ENCODE measurements around the gene SEMA4G. TPM values are rescaled to one million over a fixed set of nuclear protein-coding genes. Genes with fewer than 3 reads are reported as not detected.

Gene SEMA4G
- polyA plus RNA-seq, 1 donor from 2014 or later: 1.7 TPM

- H3K27ac ChIP-seq (ENCODE audit: low read length): no peak overlapping the region
Measured at GRCh38 chr10:101005361-101005760, 36.1 kb downstream of the SEMA4G start.

DNA sequence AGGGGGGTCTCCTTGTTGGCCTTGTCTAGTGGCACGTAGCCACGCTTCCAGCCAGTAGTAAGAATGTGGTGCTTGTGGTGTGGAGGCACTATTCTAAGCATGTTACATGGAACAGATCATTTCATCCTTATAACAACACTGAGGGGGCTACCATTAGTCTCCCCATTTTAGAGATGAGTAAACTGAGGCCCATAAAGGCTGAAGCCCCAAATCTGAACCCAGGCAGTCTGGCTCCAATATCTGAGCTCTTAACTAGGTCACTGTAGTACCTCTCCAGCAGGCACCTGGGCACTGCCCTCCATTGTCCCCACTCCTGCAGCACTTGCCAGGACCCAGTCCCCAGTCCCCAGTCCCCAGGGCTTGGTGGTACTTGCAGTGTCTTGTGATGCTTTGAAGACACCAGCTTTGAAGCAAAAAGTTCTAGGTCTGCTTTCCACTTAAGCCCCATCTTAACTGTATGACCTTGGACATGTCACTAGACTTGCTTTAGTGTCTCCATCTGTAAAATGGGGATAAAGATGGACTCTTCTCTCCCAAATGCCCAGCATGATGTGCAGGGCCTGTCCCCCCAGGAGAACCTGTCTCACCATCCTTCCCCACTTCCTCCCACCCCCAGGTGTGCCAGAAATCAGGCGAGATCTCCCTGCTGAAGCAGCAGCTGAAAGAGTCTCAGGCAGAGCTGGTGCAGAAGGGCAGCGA, 36.7 kb downstream of the SEMA4G start:
- H3K9me2 ChIP-seq (ENCODE audit: insufficient read depth, low read length): no peaks in the 10 kb centered on the region

More at GRCh38 chr10:101005361-101005760, 36.1 kb downstream of the SEMA4G start:
- Histone ChIP-seq H3K36me3 (ENCODE audit: insufficient read depth, low read length) (no peaks in the 10 kb centered on the region), H3K9ac (ENCODE audit: low read length) (no peak overlapping the region), H2AFZ (ENCODE audit: low read depth, low read length) (no peak overlapping the region), H3K4me2 (ENCODE audit: low read length) (no peak overlapping the region), H3K27me3 (ENCODE audit: insufficient read depth, low read depth, low read length) (no peaks in the 10 kb centered on the region), H3K4me3 (ENCODE audit: low read length) (no peak overlapping the region), H3K9me2 (ENCODE audit: insufficient read depth, low read length) (no peaks in the 10 kb centered on the region), H4K20me1 (ENCODE audit: insufficient read depth) (no peaks in the 10 kb centered on the region), H3K79me2 (replicated peaks; ENCODE audit: insufficient read depth, low read length) (peaks cover 16% of the 10 kb centered on the region), H3F3A (ENCODE audit: insufficient read depth, low read length, poor library complexity, severe bottlenecking) (no peaks in the 10 kb centered on the region), H3K9me3 (ENCODE audit: low read length) (no peaks in the 10 kb centered on the region)
- no peak for TF ChIP-seq RAD21 (conservative IDR thresholded peaks at IDR 0.05)
- no peak for TF ChIP-seq EZH2 (IDR thresholded peaks at IDR 0.05; ENCODE audit: borderline replicate concordance, insufficient read depth, low read length, poor library complexity, severe bottlenecking)
- TF ChIP-seq MXI1 (conservative IDR thresholded peaks at IDR 0.05; ENCODE audit: poor library complexity, severe bottlenecking): no peak
- TF ChIP-seq EP300 (conservative IDR thresholded peaks at IDR 0.05; ENCODE audit: poor library complexity, severe bottlenecking): no peak
- TF ChIP-seq SMC3 (conservative IDR thresholded peaks at IDR 0.05; ENCODE audit: poor library complexity): no peak
- TF ChIP-seq, protein P1, sequence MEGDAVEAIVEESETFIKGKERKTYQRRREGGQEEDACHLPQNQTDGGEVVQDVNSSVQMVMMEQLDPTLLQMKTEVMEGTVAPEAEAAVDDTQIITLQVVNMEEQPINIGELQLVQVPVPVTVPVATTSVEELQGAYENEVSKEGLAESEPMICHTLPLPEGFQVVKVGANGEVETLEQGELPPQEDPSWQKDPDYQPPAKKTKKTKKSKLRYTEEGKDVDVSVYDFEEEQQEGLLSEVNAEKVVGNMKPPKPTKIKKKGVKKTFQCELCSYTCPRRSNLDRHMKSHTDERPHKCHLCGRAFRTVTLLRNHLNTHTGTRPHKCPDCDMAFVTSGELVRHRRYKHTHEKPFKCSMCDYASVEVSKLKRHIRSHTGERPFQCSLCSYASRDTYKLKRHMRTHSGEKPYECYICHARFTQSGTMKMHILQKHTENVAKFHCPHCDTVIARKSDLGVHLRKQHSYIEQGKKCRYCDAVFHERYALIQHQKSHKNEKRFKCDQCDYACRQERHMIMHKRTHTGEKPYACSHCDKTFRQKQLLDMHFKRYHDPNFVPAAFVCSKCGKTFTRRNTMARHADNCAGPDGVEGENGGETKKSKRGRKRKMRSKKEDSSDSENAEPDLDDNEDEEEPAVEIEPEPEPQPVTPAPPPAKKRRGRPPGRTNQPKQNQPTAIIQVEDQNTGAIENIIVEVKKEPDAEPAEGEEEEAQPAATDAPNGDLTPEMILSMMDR (IDR thresholded peaks at IDR 0.05; ENCODE audit: poor library complexity, severe bottlenecking): no peak

More for the DNA sequence above, 36.7 kb downstream of the SEMA4G start:
- Histone ChIP-seq H3K27ac (ENCODE audit: low read length) (no peak overlapping the region), H4K20me1 (ENCODE audit: insufficient read depth) (no peaks in the 10 kb centered on the region), H3F3A (ENCODE audit: insufficient read depth, low read length, poor library complexity, severe bottlenecking) (no peaks in the 10 kb centered on the region), H3K4me2 (ENCODE audit: low read length) (no peak overlapping the region), H3K27me3 (ENCODE audit: insufficient read depth, low read depth, low read length) (no peaks in the 10 kb centered on the region), H3K9ac (ENCODE audit: low read length) (no peak overlapping the region), H3K9me3 (ENCODE audit: low read length) (no peaks in the 10 kb centered on the region), H3K4me3 (ENCODE audit: low read length) (no peak overlapping the region), H2AFZ (ENCODE audit: low read depth, low read length) (no peak overlapping the region), H3K79me2 (replicated peaks; ENCODE audit: insufficient read depth, low read length) (peaks cover 10% of the 10 kb centered on the region), H3K36me3 (ENCODE audit: insufficient read depth, low read length) (no peaks in the 10 kb centered on the region)
- TF ChIP-seq REST (IDR thresholded peaks at IDR 0.05; ENCODE audit: borderline replicate concordance) (no peak), TAF1 (IDR thresholded peaks at IDR 0.05; ENCODE audit: low read depth) (no peak), RAD21 (conservative IDR thresholded peaks at IDR 0.05) (no peak), POLR2AphosphoS5 (IDR thresholded peaks at IDR 0.05) (no peak), SMC3 (conservative IDR thresholded peaks at IDR 0.05; ENCODE audit: poor library complexity) (no peak), EZH2 (IDR thresholded peaks at IDR 0.05; ENCODE audit: borderline replicate concordance, insufficient read depth, low read length, poor library complexity, severe bottlenecking) (no peak), MXI1 (conservative IDR thresholded peaks at IDR 0.05; ENCODE audit: poor library complexity, severe bottlenecking) (no peak), EP300 (conservative IDR thresholded peaks at IDR 0.05; ENCODE audit: poor library complexity, severe bottlenecking) (no peak)
- TF ChIP-seq, protein P1 (IDR thresholded peaks at IDR 0.05; ENCODE audit: poor library complexity, severe bottlenecking): no peak
